GM19023 (cell line): ENCODE results near the gene PAH.

Source experiments
- ATAC-seq: cut with Tn5 transposase; IDR thresholded peaks from one replicate; pipeline ENCODE4 v1.9.1; 2021; ENCODE audit warnings: mild to moderate bottlenecking, moderate library complexity; ENCODE audit not compliant: unreplicated experiment

The PAH gene

DNA sequence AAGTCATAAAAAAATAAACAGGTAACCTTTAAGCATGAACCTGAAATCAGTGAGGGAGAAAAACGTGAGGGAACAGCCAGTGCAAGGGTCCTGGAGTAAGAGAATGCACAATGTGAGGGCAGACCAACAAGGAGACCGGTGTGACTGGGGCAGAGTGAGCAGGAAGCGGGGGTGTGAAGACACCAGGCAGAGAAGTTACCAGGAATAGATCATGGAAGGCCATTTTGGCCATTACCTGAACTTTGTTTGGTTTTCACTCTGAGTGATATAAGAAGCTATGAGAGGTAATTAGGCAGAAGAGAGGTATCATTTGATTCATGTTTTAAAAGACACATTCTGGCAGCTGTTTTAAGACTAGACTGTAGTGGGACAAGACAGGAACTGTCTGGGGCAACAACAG, 15.0 kb downstream of the PAH start:
- ATAC-seq = no peak

DNA sequence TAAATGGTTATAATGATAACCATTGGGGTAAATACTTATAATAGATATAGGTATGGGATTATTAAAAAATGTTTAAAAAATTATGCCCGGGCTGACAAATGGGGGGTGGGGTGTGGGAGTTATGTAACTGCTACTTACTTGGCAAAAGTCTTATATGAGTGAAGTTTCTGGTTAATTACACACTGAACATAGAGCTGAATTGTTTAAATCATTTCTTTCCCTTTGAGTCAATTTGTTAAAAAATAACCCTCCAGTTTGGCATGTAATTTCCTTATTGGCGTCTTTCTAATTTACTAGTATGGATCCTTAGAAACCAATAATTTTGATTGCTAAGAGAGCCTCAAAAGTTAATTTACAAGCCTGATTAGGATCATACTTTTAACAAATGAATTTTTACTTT, 16.7 kb downstream of the PAH start:
- ATAC-seq = no peak

DNA sequence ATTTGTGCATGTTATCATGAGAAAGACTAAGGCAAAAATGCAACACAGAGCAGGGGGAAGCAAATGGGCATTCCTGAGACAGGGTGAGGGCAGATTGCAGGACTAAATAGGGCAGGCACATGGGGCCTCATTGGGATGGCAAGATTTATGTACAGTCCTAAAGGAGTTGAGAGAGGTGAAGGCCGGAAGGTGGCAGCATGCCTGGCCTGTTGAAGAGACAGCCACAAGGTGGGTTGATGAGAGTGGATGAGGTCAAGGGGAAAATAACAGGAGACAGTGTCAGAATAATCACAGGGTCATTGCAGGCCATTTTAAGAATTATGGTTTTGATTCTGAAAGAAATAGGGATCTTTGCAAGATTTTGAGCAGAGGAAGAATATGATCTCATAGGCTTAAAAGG, 21.0 kb downstream of the PAH start:
- no peak for ATAC-seq

DNA sequence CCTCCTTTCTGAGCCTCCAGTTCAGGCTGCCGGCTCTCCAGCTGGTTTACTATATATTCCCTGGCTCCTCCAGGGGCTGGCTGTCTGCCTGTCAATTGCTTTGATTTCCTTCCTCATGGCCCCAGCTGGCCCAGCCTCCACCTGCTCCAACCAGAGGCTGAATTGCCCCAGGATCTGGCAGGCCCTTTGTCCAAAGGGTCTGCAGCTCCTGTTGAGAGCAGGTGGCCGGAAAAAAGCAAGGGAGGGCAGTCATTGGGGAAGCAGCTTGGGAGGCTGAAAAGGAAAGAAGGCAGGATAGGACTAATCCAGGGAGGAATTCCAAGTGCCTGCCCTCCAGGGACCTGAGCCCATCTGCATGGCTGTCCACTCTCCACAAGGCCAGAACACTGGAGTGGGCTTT, 25.3 kb downstream of the PAH start:
- ATAC-seq = no peak

DNA sequence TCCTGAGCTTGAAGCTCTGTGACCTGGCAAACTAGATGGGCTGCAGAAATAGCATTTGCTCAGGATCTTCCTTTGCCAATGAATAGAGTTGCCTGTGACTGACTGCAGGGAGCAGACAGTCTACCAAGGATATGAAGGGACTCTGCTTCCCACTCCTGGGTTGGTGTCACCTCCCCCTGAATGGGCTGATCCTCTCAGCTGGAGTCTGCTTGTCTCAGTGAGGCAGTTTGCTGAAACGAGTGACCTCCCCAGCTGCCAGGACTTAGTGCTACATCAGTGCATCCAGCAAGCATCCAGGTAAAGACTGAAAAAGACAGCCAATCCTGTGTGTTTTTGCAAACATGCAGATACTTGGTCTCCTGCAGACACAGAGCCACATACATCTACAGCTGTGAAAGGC, 28.5 kb downstream of the PAH start:
- ATAC-seq = no peak

DNA sequence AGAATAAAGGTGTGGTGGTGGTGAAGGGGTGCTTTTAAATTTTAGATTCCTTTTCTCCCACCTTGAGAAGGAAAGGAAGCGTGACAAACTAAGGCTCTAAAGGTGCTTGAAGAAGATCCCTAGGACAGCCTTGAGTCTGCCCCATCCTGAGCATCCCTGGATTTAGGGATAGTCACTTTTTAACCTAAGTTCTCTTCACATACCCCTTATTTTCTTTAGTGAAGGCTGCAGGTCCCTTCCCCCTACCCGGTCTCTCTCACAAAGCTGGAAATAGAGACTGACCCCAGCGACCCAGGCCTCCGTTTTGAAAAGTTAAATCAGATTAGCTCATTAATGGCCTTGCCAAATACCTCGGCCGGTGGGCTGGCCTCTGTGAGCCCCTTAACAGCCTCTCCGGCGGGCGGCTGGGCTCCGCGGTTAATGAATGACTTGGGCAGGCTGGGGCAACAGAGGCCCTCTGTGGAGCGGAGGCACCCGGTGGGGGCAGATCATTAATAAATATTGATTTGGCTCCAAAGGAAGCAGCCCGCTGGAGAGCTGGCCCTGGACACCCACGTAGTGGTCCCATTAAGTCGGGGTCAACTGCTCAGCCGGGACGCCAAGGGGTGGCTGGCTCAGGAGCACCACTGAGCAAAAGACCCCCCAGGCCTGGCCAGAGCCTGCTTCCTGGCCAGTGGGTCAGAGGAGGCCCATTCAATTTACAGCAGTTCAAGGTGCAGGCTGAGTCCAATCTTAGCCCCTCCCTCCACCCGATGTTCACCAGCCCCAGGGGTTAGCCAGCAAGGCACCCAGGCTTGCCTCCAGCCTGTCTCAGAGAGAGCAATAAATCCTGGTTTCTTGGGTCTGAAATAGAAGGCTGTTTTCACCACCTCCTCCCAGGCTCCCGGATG, 31.8 kb downstream of the PAH start:
- no peak for ATAC-seq

DNA sequence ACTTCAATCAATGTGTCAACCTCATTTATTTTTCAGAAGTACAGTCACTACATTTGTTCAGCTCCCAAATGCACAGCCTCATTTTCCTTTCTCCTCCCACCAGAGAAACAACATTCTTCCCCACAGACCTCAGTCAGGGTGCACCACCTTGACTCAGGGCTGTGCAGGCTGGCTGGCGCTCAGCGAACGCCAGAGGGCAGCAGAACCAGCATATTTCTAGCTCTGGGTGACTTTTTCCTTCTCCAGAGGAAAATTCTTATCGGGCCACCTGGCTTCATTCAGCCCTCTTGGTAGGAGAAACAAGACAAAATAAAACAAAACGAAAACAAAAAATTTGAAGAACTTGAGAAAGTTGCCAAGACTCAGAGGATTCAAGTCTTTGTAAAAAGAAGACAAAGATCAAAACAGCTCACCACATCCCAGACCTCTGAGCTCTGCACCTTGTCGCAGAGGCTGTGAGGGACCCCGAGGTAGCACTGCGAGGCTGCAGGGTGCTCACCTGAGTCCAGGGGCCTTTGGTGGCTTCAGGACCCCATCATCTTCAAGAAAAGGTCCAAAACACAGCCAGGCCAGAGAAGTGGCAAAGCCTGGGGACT, 33.7 kb downstream of the PAH start:
- no peak for ATAC-seq

DNA sequence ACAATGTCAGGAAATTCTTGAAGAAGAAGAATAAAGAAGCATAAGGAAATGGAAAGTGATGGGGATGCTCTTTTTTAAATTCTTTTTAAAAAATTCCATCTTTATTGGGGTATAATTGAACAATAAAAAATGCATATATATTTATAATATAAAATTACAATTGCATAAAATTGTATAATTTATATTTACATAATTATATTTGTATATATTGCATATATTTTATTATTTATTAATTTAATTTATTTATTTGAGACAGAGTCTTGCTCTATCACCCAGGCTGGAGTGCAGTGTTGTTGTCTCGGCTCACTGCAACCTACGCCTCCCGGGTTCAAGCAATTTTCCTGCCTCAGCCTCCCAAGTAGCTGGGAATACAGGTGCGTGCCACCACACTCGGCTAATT, 36.3 kb downstream of the PAH start:
- ATAC-seq = no peak

DNA sequence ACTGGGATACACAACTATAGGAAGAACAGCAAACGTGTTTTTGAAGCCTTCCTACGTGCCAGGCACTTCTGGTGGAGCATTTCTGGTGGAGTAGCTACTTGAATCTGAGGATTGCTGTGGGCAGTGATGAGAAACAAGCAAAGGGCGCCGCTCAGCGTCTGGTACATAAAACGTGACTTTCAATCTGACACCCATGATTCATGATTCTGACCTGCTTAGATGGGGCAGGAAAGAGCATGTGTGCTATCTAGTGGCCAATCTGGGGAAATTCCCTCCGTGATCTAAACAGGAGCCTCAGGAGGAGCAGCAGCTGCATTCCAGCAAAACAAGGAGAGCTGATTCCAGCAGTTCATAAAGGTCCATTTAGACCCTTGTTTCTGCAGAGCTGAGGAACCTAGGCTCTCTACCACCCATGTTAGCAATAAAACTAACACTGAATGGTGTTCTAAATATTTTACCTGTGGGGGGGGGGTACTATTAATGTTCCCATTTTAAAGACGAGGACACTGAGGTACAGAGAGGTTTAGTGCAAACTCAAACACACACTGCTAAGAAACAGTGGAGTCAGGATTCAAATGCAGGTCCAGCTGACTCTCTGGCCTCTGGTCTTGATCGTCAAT, 37.8 kb downstream of the PAH start:
- ATAC-seq = no peak

DNA sequence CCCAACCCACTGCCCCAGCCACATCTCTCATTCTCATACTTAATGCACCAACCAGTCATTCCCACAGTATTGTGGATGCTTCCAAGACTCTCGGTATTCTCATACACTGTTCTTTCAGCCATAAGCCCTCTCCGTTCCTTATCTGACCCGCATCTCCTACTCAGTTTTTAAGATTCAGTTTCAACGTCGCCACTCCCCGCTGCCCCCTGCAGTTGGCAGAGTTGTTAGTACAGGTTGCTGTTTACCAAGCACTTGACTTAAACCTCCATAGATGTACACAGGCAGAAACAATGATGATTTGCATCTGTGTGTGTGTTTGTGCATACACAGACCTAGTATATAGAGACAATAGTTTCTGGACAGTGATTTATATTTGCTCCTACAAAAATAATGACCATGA, 40.2 kb downstream of the PAH start:
- ATAC-seq = no peak

DNA sequence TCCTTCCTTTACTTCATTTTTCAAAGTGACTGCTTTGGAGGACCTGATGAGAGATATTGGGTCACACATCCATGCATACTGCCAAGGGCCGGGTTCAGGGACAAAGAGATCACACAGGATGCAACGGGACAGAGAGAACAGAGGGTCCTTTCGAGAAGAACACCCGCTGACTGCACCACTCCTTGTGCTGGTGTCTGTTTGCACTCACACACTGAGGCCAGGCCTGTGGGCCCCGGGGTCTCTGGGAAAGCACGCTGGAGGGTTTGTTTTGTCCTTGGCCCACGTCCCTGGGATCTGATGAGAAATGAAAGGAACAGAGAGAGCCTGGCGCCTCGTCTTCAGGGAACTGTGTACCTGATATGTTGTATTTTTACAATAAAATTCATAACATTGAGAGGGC, 42.2 kb downstream of the PAH start:
- ATAC-seq = no peak

DNA sequence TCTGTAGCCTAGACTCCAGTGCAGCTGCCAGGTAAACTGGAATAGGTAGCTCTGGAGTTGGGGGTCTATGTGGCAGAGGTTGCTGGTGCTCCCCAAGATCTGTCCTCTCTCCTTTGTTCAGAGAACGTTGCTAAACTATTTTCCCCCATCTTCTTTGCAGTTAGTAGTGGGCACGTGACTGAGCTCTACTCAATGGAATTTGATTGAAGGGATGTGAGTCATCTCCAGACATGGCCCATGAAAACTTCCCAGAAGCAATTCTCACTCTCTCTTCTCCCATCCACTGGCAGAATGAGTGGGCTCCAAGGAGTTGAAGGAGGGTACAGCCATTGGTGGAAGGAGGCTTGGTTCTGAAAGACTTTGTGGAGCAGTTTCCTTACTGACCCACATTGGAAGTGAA, 44.0 kb downstream of the PAH start:
- no peak for ATAC-seq

DNA sequence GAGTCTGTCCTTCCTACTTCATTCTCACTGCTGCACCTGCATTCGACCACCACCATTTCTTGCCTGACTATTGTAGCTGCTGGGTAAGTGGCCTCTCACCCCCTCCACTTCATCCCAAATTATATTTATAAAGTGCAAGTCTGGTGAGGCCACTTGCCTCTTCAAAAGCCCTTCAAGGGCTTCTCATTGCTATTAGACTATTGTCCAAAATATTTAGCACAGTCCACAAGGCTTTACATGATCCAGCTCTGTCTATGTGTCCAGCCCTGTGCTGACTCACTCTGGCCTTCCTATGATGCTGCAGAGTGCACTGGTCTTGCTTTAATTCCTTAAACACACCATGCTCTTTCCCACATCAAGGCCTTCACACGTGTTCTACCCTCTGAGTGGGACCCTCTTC, 46.0 kb downstream of the PAH start:
- ATAC-seq = no peak

DNA sequence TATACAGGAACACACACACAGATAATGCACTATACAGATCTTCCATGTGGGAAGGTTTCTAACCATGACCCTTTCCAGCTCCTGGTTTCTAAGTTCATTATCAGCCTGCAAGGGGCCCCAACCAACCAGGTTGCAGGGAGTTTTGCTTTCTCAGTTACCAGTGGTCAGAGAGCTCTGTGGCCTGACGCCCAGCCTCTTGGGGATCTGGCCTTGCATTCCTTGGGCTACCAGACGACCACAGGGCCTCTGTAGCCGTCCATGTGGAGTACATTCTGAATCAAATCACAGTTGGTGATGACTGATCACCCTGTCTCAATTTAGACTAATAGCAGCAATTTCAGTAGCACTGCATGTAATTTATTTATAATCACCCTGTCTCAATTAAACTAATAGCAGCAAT, 47.5 kb downstream of the PAH start:
- no peak for ATAC-seq

DNA sequence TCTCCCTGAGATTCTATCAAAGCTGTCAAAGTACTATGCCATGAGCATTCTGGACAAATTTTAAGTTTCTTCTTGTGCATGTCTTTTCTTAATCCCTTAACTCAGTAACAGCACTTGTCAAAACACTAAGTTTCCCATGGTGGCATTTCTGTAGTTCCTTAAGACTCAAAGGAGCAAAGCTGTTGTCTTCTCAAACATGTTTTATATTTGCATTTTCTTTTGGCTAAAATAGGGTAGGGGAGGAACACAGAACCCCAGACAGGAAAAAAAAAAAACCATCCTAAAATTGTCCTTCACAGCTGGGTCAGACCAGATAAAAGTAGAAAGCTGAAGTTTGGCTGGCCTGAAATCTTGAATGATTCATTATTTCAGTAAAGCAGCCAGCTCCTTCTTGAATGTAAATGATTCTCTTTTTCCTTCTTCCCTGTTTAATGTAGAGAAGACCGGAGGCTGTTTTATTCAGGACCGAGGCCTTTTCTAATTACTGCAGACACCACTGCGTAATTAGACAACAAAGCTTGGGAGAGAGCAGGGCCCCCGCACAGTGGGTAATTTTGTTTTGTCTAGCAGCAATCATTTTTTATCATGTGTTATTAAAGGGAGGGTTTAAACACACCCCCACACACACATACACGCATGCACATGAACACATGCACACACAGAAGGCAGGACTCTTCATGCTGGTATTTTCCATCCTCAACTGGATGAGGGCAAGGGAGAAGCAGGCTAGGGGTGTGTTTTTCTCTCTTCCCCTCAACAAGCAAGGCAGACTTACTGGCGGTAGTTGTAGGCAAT, 51.0 kb downstream of the PAH start:
- ATAC-seq = no peak

DNA sequence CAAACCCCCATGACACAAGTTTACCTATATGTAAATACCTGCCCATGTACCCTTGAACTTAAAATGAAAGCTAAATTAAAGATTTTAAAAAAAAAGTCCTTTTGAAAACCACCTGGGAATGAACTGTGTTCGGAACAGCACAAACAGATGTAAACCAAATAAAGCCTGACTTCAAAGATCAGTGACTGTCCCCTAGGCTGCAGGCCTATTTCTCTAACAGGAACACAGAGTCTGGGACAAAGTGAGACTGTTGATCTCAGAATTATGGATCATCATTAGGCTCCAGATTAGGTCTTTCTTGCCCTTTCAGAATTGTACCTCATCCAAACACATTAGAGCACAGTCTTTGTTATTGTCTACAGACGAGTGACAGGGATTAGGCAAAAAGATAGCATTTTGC, 54.6 kb downstream of the PAH start:
- ATAC-seq = no peak

DNA sequence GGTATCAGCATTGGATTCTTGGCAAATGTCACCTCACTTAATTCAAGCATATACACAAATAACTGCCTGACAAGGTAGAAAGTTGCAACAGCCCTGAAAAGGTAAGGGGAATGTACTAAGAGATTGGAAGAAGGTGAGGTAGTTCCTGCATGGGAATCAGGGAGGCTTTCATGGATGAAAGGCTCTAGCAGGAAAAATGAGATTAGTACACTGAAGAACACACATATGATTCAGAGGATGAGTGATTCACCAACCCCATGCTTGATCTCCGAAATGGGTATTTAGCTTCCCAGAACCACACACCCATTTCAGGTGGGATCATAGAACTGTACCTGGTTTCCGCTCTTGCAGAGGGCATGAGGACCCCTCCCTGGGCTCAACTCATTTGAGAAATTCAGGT, 65.8 kb downstream of the PAH start:
- no peak for ATAC-seq

DNA sequence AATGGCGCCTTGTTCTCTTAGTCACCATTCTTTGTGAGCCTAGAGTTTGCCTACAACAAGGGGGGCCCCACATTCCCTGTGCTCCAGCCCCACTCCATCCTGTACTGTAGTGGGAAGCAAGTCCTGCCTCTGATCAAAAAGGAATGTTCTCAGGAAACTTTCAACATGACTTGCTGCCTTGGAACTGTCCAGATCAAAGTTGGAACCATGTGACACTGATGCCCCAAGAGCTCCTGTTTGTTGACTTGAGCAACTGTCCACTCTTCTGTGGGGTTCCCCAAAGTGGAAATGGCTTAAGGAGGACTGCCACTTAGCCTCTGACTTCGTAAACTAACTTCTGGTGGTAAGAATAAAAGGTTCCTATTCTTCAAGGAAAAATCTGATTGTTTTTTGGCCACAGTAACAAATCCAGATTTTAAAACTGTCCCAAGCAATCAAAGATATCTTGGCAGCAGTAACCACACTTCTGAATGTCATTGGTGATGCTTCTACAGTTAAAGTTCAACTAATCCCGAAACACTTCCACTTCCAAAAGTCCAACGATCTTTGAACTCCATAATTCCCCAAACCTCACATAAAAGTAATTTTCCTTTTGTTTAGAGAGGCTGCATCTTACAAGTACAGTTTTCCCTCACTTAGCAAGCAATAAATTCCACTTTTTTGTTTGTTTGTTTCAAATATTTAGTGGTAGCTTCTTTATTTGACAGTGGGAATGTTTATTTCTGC, 67.2 kb downstream of the PAH start:
- no peak for ATAC-seq

DNA sequence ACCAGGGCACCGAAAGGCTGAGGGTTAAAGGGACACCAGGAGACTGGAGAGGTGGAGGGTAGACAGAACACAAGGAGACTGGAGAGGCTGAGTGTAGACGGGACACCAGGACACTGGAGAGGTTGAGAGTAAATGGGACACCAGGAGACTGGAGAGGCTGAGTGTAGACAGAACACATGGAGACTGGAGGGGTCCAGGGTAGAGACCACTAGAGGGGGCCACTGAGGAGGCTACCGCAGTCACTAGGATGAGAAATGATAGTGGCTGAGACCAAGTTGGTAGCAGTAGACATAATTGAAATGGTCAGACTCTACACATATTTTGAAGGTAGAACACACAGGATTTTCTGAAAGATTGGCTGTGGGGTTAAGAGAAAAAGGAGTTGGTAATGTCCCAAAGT, 68.2 kb downstream of the PAH start:
- ATAC-seq = no peak

DNA sequence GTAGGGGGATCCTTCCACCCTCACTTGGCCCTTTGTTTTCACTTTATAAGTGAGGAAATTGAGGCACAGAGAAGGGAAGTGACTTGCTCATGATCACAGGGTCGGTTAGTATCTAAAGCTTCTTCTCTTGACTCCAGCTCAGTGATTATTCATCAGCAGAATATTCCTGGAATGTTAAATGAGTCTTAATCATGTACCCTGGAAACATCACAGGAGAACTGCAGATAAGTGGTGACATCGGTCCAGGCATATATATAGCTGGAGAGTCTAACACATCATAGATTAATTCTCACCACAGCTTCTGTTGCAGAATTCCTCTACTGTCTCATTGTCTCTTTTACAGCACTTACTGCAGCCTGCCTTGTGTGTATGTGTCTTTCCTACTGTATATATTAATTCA, 69.9 kb downstream of the PAH start:
- no peak for ATAC-seq
